HPDE6-E6E7 (cell line): ENCODE results near the gene IGHMBP2.

Experiments used
- DNase-seq: peaks from one replicate; pipeline ENCODE4 v3.0.0; 2011; ENCODE audit warnings: missing footprints; ENCODE audit errors: extremely low spot score

Gene IGHMBP2

DNA sequence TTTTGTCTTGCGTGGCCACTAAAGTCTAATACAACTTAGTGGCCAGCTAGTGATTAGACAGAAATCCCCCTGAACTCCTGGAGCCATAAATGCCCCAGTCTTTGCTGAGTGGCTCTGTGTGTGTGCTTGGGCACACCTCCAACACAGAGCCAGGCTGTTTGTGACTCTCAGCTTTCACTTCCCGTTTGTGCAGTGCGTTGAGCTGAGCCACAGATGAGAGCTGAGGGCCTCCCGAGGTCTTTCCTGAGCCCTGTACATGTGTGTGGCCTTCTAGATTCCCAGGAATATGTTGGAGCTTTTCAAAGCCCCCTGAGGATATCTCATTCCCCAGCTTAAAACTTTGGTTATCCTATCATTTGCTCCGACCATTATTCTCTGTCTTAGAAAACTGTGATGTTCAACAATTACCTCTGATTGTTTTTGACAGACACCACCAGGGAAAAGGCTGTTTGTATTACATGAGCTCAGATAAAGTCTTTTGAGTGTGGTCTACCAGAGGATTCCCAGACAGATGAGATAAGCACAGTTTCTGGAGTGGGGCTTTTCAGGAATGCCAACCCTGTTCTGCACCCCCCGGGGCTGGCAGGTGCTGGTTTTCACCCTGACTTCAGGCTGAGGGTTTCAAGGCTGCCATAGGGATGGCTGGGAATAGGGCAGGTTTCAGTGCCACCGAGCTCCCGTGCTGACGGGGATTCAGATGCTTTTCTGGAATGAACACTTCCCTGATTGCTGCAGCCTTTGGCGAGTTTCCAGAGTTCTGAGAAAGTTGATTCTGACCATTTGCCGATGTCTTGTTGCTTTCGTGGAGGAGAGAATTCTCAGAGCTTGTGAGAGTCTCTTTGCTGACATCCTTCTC, 23.8 kb downstream of the IGHMBP2 start:
- no peak for DNase-seq

DNA sequence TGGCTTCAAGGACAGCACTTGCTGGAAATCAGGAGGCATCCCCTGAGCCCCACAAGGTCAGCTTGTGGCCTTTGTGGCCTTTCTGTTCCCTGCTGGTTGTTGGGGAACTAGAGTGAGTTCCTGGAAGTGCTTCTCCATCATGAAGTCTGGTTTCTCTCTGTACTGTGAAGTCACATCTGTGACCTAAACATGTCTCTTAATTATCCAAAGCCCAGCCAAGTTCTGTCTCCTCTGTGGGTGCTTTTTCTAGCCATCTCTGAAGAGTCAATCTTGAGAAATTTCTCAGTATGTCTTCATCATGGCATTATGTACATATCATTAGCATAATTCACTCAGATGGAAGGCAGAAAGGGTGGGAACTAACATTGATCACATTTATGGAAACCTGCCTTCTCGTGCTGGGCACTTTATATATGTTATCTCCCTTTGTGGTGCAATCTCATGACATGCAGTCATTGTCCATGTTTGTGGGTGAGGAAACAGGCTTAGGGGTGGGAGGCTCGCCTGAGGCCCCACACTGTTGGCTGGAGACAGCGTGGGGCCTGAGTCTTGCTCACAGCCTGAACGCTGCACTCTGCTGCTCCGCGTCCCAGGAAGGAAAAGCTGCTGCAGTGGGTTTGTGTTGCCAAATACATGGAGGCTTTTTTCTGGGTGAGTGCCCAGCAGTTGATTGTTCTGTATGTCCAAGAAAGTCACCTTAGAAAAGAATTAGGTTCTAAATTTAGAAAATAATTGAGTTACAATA, 24.6 kb downstream of the IGHMBP2 start:
- DNase-seq: no peak

DNA sequence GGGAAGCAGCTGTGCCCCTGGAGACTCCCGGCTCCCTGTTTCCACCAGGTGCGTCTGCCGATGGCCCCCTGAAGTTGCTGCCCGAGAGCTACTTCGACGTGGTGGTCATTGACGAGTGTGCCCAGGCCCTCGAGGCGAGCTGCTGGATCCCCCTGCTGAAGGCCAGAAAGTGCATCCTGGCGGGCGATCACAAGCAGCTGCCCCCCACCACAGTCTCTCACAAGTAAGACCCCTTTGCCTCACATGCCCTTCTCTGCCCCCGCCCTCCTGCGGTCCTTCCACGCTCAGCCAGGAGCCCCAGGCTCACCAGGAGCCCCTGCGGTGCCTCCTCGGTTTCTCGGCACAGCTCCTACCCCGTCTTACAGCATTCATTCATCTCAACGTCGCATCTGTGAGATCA, 25.4 kb downstream of the IGHMBP2 start:
- no peak for DNase-seq

DNA sequence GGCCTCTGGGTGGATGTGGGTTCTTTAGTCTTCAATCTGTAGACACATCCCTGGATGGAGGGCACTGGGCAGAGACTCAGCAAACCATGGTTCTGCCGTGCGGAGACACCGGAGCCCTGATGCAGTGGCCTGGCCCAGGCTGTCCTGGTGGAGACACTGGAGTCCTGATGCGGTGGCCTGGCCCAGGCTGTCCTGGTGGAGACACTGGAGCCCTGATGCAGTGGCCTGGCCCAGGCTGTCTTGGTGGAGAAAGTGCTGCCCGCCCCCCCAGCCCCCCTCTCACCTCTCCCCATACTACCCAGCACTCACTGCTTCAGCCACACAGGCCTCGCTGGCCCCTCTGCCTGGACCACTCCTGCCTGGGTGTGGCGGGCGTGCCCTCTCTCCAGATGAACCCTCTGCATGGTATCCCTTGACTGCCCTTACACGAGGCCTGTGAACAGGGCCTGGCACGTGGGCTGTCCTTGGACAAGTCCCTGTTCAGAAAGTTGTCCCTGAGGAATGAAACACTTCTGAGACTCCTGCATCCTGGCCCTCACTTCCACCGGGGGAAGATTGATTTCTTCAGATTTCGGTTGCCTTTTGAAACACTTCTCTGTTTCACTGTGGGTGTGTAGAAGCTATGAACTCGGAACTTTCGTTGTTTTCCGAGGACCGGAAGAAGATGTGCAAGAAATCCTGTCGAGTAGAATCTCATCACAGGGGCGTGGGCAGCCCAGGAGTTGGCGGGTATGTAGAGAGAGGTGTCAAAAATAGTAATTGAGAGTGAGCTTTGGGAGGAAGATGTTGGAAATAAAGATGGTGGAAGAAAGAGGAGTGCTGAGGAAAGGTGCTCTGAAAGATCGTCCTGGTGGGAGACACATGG, 26.2 kb downstream of the IGHMBP2 start:
- no peak for DNase-seq

DNA sequence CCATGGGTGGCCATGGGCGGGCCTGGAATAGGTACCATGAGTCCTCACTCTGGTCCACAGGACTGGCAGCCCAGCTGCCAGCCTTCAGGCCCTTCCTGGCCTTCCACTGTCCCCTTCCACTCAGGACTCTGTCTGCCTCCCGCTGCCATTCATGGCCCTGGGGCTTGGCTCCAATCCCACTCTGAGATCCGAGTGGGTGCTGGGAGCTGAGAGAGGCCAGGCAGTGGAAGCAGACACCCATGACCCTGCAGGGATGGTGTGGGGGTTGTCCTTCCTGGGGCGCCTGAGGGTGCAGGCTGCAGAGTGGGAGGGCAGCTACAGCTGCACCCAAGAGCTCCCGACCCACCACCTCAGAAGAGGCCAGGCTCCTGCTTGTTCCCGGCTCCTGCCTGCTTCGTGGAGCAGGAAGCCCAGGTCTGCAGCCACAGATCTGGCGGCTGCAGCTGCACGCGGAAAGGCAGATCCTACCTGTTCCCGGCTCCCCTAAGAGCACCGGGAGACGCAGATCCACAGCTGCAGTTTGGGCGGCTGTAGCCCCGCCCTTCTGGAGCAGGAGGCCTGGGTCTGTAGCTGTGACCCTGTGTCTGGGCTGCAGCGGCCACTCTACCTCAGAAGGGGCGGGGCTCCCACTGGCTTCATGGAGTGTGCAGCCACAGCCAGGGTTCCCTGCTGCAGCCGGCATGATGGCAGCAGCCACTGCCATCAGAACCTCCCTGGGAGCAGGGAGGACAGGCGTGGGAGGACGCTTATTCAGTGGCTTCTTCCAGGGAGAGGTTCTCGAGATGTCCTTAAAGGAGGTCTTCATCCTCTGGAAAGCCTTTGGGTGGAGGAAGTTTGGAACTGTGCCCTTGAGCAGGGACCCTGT, 27.5 kb downstream of the IGHMBP2 start:
- no peak for DNase-seq

DNA sequence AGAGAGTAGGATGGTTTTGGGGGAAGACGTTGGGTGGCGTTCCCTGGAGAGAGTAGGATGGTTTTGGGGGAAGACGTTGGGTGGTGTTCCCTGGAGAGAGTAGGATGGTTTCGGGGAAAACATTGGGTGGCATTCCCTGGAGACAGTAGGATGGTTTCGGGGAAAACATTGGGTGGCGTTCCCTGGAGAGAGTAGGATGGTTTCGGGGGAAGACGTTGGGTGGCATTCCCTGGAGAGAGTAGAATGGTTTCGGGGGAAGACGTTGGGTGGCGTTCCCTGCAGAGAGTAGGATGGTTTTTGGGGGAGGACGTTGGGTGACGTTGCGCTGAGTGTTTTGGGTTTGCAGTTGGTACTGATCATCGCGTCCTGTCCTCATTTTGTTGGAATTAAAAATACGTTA, 28.2 kb downstream of the IGHMBP2 start:
- no peak for DNase-seq

DNA sequence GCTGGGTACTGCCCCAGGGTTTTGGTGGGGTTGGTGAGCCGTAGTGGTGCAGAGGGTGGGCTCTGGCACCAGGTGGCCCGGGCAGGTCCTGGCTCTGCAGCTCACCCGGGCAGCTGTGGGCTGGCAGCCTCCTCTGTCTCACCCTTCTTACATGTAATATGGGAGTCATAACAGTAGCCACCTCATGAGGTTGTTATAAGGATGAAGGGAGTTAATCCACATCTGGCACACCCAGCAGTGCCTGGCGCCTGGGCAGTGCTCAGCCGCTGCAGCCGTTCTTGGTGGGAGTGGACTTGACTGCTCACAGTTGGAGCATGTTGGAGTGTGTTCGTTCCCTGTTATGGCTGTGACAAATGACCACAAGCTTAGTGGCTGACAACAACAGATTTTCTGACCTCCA, 28.7 kb downstream of the IGHMBP2 start:
- no peak for DNase-seq

DNA sequence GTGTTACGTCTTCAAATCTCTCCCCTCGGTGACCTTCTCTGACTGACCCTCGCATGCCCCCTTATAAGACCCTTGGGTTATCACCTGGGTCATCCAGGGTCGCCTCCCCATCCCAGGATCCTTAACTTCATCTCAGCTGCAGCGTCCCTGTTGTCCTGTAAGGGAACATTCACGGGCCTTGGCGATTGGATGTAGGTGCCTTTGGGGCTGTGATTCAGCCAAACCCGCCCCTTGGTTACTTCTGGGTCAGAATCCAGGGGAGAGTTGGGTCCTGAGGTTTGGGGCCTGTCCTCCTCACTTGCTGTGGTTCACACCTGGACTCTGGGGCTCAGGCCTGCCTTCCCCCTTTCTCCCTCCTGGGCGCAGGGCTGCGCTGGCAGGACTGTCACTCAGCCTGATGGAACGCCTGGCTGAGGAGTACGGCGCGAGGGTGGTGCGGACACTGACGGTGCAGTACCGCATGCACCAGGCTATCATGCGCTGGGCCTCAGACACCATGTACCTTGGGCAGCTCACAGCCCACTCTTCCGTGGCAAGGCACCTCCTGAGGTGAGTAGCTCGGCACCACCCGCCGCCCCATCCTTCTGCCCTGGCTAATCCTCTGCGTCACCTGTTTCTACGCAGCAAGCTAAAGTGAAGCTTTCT, 29.4 kb downstream of the IGHMBP2 start:
- DNase-seq: no peak

DNA sequence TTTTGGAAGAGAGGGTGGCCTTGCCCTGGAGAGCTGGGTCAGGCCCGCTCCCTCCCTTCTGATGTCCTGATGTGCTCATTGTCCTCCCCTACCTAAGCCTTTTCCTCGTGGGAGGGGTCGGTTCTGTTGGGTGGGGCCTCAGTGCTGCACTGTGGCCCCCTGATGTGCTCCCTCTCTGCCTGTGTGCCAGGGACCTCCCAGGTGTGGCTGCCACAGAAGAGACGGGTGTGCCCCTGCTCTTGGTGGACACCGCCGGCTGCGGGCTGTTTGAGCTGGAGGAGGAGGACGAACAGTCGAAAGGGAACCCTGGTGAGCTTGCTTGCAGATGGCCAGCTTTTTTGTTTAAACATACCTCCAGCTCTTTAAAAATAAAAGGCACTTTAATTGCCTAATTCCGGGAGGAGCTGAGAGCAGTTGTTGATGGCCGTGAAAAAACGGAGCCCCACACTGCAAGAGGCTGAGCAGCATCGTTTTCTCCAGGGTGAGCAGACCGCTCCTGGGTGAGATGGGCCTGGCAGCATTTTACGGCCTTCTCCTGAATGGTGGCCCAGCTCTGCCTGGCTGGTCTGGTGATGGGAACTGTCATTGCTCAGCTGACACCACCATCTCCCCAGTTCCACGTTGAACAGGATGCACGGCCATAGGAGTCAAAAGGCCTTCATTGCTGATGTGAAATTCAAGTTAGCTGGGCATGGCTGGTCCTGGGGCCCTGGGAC, 30.1 kb downstream of the IGHMBP2 start:
- DNase-seq: no peak

DNA sequence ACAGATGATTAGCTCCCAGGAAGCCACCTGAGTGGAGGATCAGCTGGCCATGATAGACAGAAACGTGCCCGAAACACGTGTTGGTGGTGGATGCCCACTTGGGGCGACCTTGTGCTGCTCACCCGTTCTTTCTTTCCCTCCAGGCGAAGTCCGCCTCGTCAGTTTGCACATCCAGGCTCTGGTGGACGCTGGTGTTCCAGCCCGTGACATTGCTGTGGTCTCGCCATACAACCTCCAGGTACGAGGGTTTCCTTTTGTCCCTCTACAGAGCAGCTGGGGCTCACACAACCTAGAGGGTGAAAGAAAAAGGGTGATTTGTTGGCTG, 30.6 kb downstream of the IGHMBP2 start:
- DNase-seq: no peak

DNA sequence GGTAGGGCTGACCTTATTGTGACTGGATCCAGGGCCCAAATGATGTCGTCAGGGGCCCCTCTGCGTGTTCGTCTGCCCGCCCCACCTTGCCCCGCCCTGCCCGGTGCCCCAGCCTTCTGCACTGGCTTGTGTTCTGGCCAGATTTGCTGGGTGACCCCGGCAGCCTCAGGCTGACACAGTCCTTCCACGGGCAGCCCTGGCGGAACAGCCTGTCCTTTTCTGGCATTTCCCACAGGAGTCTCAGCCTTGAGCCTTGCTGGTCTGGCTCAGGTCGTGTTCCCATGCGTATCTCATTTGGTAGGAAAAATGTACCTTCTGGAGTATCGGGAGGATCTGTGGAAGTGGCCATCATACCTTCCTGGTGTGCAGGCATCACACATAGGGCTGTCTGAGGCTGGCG, 31.0 kb downstream of the IGHMBP2 start:
- no peak for DNase-seq

DNA sequence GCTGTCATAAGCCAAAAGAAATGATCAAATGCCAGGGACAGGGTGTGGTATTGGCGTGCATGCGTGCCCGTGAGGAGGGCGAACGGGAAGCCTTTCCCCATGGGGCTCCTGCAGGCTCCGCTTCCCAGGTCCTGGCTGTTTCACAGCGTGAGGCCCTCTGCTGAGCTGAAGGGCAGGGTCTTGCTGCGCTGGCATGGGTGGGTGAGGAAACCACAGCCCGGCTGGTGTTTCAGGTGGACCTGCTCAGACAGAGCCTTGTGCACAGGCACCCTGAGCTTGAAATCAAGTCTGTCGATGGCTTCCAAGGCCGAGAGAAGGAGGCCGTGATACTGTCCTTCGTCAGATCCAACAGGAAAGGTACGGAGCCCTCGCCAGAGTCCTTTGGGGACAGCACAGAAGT, 31.4 kb downstream of the IGHMBP2 start:
- no peak for DNase-seq

DNA sequence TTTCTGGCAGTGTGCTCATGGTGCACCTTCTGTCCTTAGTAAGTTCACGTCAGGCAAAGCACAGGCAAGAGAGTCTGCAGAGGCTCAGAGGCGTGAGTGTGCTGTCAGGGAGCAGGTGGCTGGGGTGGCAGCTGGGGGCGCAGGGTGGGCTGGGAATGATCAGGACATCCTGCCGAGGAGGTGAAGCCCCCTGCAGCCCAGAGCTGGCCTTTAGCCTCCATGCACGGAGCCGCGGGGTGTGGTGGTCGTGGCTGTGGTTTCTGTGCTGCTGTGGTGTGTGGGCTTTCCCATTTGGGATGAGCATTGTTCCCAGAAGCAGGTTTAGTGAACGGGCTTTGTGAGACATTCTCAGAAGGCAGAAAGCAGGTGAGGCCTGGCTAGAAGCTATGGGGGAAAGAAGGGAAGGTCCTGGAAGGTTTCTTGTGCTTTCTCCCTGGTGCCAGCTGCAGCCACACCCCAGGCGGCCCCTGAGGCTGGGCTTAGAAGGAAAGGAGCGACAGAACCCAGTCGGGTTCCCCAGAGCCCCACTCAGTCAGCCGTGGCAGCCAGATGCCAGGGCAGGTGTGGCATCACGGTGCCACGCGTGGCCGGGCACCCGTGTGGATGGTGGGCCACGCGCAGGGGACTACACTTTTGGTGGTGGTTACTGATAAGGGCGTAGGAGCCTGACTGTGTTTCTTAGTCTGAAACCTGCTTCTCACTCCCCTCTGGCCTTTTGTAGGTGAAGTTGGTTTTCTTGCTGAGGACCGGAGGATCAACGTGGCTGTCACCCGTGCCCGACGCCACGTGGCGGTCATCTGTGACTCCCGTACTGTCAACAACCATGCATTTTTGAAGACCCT, 32.0 kb downstream of the IGHMBP2 start:
- no peak for DNase-seq

DNA sequence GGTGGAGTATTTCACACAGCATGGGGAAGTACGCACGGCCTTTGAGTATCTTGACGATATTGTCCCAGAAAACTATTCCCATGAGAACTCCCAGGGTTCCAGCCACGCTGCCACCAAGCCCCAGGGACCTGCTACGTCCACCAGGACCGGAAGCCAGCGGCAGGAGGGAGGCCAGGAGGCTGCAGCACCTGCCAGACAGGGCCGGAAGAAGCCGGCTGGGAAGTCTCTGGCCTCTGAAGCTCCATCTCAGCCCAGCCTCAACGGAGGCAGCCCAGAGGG, 32.6 kb downstream of the IGHMBP2 start:
- DNase-seq: no peak

DNA sequence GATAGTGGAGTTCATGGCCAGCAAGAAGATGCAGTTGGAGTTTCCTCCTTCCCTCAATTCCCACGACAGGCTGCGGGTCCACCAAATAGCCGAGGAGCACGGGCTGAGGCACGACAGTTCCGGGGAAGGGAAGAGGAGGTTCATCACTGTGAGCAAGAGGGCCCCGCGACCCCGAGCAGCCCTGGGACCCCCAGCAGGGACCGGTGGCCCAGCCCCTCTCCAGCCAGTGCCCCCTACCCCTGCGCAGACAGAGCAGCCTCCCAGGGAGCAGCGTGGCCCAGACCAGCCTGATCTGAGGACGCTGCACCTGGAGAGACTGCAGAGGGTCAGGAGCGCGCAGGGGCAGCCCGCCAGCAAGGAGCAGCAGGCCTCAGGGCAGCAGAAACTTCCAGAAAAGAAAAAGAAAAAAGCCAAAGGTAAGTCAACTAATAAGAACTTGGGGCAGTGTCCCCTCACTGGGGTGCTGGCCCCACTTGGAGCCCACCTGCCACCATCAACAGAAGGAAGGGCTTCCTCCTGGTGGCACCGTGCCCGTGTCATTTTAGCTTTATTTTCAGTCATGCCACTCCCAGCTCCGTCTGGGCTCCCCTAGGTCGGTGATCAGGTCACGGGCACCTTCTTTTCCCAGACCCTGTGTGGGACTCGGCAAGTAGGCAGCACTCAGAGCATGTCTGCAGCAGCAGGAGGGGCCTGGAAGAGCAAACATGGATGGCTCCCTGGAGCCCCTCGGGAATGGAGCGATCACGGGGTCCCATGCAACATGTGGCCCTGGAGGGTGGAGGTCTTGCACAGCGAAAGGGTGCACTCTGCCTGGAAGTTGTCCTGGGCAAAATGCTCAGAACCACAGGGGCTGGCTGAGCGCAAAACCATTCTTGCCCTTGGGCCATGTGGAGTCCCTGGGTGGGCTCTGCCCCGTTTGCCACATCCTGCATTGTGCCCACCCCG, 33.3 kb downstream of the IGHMBP2 start:
- DNase-seq: no peak

DNA sequence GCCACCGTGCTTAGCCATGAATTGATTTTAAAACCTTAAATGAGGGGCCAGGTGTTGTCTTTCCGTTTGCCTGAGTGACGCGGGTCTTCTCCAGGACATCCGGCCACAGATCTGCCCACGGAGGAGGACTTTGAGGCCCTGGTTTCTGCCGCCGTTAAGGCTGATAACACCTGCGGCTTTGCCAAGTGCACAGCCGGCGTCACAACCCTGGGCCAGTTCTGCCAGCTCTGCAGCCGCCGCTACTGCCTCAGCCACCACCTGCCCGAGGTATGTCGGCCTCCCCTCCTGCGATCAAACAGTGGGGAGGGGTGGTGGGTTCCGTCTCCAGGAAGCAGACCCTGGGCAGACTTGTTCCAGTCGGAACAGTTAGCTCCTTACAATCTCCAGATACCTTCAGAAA, 34.4 kb downstream of the IGHMBP2 start:
- no peak for DNase-seq

DNA sequence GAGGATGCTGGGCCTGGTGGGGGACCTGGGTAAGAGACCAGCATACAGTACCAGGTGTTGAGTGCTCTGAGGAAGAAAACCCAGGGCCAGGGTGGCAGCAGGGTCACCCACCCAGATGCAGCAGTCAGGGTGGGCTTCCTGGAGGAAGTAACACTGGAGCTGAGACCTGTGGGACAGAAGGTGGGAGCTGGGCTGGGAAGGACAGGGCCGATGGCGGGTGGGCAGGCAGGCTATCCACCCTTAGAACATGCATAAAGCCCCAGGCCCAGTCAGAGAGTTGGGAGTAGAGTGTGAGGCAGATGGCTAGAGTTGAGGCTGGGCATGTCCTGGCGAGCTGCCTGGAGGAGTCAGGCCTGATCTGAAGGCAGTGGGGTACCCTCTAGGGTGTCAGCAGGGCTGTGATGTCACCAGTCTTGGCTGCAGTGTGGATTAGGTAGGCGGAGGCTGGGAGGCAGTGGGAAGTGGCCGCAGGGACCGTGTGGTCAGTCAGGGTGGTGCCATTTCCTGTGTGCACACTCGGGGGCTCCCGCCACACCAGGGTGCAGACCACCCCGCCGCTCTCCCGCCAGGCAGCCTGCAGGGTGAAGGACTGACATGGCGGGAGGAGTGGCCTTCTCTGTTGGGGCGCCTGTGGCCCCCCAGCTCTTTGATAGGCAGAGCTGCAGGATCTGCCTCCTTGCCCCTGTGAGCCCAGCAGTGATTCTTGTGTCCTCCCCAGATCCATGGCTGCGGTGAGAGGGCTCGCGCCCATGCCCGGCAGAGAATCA, 35.3 kb downstream of the IGHMBP2 start:
- no peak for DNase-seq
